ENCODE results near the gene HIVEP2. TPM values are rescaled to one million over a fixed set of nuclear protein-coding genes. Genes with fewer than 3 reads are reported as not detected.

HIVEP2 gene
- total and polyA plus RNA-seq, 2 donors (not counting 3 experiments of a cell fraction or from before 2014, with no cell fraction given): 1.3 to 4.7 TPM

DNA sequence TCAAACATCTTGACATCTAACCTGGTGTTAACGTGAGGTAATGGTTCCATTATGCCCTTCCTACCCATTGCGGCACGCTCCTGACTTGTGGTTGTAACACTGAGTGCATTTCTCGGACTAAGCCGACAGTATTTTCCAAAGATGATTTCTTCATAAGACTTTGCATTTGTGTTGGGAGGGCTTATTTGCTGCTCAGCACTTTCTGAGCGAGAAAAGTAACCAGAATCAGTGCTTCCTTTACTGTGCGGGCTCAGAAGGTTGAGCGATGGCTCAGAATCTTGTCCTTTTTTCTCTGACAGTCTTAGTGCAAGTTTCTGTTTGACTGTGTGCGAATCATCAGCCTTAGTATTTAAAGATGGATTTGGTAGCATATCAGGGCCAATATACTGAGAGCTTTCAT is 171.7 kb downstream of the HIVEP2 start:
- Histone ChIP-seq H3K9me1 (replicated peaks; ENCODE audit: control insufficient read depth, extremely low read depth, insufficient read depth, low read length) (no peaks in the 10 kb centered on the region), H3K4me1 (ENCODE audit: control insufficient read depth, extremely low read depth, insufficient read depth, low read length) (no peaks in the 10 kb centered on the region), H3K9me3 (replicated peaks; ENCODE audit: control insufficient read depth, insufficient read depth, low read length) (no peaks in the 10 kb centered on the region), H2AFZ (ENCODE audit: low read depth, low read length) (no peak overlapping the region), H3K79me2 (ENCODE audit: control insufficient read depth, insufficient read depth, low read length) (no peaks in the 10 kb centered on the region), H3K9ac (replicated peaks; ENCODE audit: extremely low read depth, insufficient read depth, low read length) (no peak overlapping the region), H3K27ac (ENCODE audit: insufficient read depth, low read depth, low read length) (no peak overlapping the region), H3K27me3 (ENCODE audit: control insufficient read depth in 2 of 2, insufficient read depth in 2 of 2, low read length in 2 of 2) (no peaks in the 10 kb centered on the region), H3K36me3 (ENCODE audit: control insufficient read depth in 2 of 2, extremely low read depth in 1 of 2, insufficient read depth in 2 of 2, low read length in 2 of 2) (no peaks in the 10 kb centered on the region), H4K20me1 (replicated peaks; ENCODE audit: control insufficient read depth, extremely low read depth, insufficient read depth, low read length) (no peaks in the 10 kb centered on the region), H3K4me2 (ENCODE audit: insufficient read depth, low read length) (no peak overlapping the region), H3K4me3 (replicated peaks in 1 of 3; ENCODE audit: insufficient read depth in 1 of 3, low read depth in 1 of 3, low read length in 3 of 3) (no peak overlapping the region)
- no TSS peak for BruUV-seq (replicated peaks)
- dilution Hi-C loops (cut with MboI; ENCODE audit: extremely low pct_ligation_motif_present, low sequenced_read_pairs): no loop called here
- POLR2A ChIA-PET: no interaction called here
- DNase-seq (ENCODE audit: low read depth, low spot score) (no peak), FAIRE-seq (no peak)
- CTCF ChIA-PET: no interaction called here
- intact Hi-C loops (cut with micrococcal nuclease): no loop called here
- TF ChIP-seq, protein P1, sequence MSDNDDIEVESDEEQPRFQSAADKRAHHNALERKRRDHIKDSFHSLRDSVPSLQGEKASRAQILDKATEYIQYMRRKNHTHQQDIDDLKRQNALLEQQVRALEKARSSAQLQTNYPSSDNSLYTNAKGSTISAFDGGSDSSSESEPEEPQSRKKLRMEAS (IDR thresholded peaks at IDR 0.05; ENCODE audit: insufficient read depth, insufficient read length): no peak
- TF ChIP-seq, protein P2, sequence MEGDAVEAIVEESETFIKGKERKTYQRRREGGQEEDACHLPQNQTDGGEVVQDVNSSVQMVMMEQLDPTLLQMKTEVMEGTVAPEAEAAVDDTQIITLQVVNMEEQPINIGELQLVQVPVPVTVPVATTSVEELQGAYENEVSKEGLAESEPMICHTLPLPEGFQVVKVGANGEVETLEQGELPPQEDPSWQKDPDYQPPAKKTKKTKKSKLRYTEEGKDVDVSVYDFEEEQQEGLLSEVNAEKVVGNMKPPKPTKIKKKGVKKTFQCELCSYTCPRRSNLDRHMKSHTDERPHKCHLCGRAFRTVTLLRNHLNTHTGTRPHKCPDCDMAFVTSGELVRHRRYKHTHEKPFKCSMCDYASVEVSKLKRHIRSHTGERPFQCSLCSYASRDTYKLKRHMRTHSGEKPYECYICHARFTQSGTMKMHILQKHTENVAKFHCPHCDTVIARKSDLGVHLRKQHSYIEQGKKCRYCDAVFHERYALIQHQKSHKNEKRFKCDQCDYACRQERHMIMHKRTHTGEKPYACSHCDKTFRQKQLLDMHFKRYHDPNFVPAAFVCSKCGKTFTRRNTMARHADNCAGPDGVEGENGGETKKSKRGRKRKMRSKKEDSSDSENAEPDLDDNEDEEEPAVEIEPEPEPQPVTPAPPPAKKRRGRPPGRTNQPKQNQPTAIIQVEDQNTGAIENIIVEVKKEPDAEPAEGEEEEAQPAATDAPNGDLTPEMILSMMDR (IDR thresholded peaks at IDR 0.05; ENCODE audit: extremely low read depth in 1 of 2, insufficient read depth in 1 of 2, low read depth in 1 of 2, low read length in 2 of 2): no peak

DNA sequence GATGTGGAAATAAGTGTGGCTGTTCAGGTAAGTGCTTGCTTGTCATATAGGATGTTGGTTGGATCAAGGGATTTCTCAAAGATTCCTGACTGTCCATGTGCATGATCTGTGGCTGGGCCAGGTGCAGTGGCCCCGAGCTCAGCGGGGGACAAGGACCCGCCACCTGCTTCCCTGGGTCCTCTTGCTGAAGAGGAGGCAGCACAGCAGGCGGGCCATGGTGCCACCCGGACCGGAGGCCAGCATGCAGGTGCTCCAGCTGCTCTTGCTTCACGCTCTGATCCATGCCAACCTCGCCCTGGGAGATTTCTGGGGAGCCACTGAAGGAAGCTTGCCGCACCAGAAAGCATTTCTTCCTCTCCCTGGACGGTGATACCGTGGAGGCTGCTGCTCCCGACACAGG is 173.8 kb downstream of the HIVEP2 start:
- Histone ChIP-seq H3K27me3 (ENCODE audit: control insufficient read depth in 2 of 2, insufficient read depth in 2 of 2, low read length in 2 of 2) (no peaks in the 10 kb centered on the region), H2AFZ (ENCODE audit: low read depth, low read length) (no peak overlapping the region), H3K36me3 (ENCODE audit: control insufficient read depth in 2 of 2, extremely low read depth in 1 of 2, insufficient read depth in 2 of 2, low read length in 2 of 2) (no peaks in the 10 kb centered on the region), H4K20me1 (replicated peaks; ENCODE audit: control insufficient read depth, extremely low read depth, insufficient read depth, low read length) (no peaks in the 10 kb centered on the region), H3K79me2 (ENCODE audit: control insufficient read depth, insufficient read depth, low read length) (no peaks in the 10 kb centered on the region), H3K4me2 (ENCODE audit: insufficient read depth, low read length) (no peak overlapping the region), H3K4me3 (replicated peaks in 1 of 3; ENCODE audit: insufficient read depth in 1 of 3, low read depth in 1 of 3, low read length in 3 of 3) (no peak overlapping the region), H3K9me1 (replicated peaks; ENCODE audit: control insufficient read depth, extremely low read depth, insufficient read depth, low read length) (no peaks in the 10 kb centered on the region), H3K27ac (ENCODE audit: insufficient read depth, low read depth, low read length) (no peak overlapping the region), H3K4me1 (ENCODE audit: control insufficient read depth, extremely low read depth, insufficient read depth, low read length) (no peaks in the 10 kb centered on the region), H3K9me3 (replicated peaks; ENCODE audit: control insufficient read depth, insufficient read depth, low read length) (no peaks in the 10 kb centered on the region), H3K9ac (replicated peaks; ENCODE audit: extremely low read depth, insufficient read depth, low read length) (no peak overlapping the region)
- BruUV-seq (replicated peaks): no TSS peak
- CTCF ChIA-PET: interaction anchor here (1.5 kb wide), 1 partner anchor 256 kb away, joined by 3 read pairs; no protein-coding TSS in a partner anchor
- dilution Hi-C loops (cut with MboI; ENCODE audit: extremely low pct_ligation_motif_present, low sequenced_read_pairs) (no loop called here), intact Hi-C loops (cut with micrococcal nuclease) (no loop called here)
- TF ChIP-seq GATA2 (IDR thresholded peaks at IDR 0.05; ENCODE audit: insufficient read depth, insufficient read length, low read depth, low read length) (no peak), POLR2AphosphoS5 (IDR thresholded peaks at IDR 0.05; ENCODE audit: insufficient read depth, low read depth, low read length) (no peak), JUN (IDR thresholded peaks at IDR 0.05; ENCODE audit: borderline replicate concordance, insufficient read depth, insufficient read length, low read depth) (no peak), FOS (IDR thresholded peaks at IDR 0.05; ENCODE audit: borderline replicate concordance, insufficient read depth, low read length) (no peak), MYC (IDR thresholded peaks at IDR 0.05; ENCODE audit: low read depth, low read length) (no peak), EZH2 (IDR thresholded peaks at IDR 0.05; ENCODE audit: borderline replicate concordance, low read depth, low read length, severe bottlenecking) (no peak), POLR2A (IDR thresholded peaks at IDR 0.05; ENCODE audit: low read depth, low read length) (no peak)
- TF ChIP-seq, protein P1 (IDR thresholded peaks at IDR 0.05; ENCODE audit: insufficient read depth, insufficient read length): no peak
- TF ChIP-seq, protein P2 (IDR thresholded peaks at IDR 0.05; ENCODE audit: extremely low read depth in 1 of 2, insufficient read depth in 1 of 2, low read depth in 1 of 2, low read length in 2 of 2): no peak
- DNase-seq (ENCODE audit: low read depth, low spot score) (no peak), FAIRE-seq (no peak)
- POLR2A ChIA-PET: no interaction called here
